CD14-positive monocyte (primary cell): ENCODE data around the gene POC1B. TPM values are rescaled to one million over a fixed set of nuclear protein-coding genes. Genes with fewer than 3 reads are reported as not detected.

Experiments
- DNase-seq, 3 donors: peaks; one replicate each; pipeline ENCODE4 v3.0.0-alpha.2; 2011 to 2022
- H2AFZ ChIP-seq: 2 replicates; pipeline ENCODE4 v1.6.0; 2012; ENCODE audit warnings: mild to moderate bottlenecking, low read depth, low read length, inconsistent platforms; ENCODE audit not compliant: insufficient read depth, poor library complexity, severe bottlenecking
- H3K27ac ChIP-seq, 2 donors: 1 replicate in 1 of 2; 2 replicates in 1 of 2; pipeline ENCODE4 v1.5.1; 2012 to 2013; ENCODE audit warnings: low read length in 2 of 2, control low read depth in 1 of 2, inconsistent platforms in 1 of 2, low read depth in 1 of 2, mild to moderate bottlenecking in 1 of 2
- H3K27me3 ChIP-seq, 2 donors: one replicate each; pipeline versions ENCODE4 v1.6.0 to v1.6.1; 2011 to 2013; ENCODE audit warnings: low read length in 2 of 2; ENCODE audit not compliant: control insufficient read depth in 2 of 2, insufficient read depth in 2 of 2
- H3K36me3 ChIP-seq, 2 donors: replicated peaks in 1 of 2; 1 replicate in 1 of 2; 2 replicates in 1 of 2; pipeline versions ENCODE4 v1.5.1 to v1.6.1; 2012 to 2013; ENCODE audit warnings: low read length in 2 of 2, control low read depth in 1 of 2, inconsistent platforms in 1 of 2, mild to moderate bottlenecking in 1 of 2; ENCODE audit not compliant: insufficient read depth in 2 of 2, control insufficient read depth in 1 of 2
- H3K4me1 ChIP-seq, 2 donors: 1 replicate in 1 of 2; 2 replicates in 1 of 2; pipeline versions ENCODE4 v1.5.1 to v1.6.1; 2012 to 2013; ENCODE audit warnings: low read length in 2 of 2, control low read depth in 1 of 2, inconsistent platforms in 1 of 2, mild to moderate bottlenecking in 1 of 2, moderate library complexity in 1 of 2; ENCODE audit not compliant: insufficient read depth in 2 of 2, control insufficient read depth in 1 of 2
- H3K4me2 ChIP-seq: replicated peaks from 2 replicates; pipeline ENCODE3; 2012; ENCODE audit warnings: low read length, moderate library complexity, mild to moderate bottlenecking; ENCODE audit not compliant: poor library complexity, severe bottlenecking; ENCODE audit errors: extremely low read depth
- H3K4me3 ChIP-seq, 3 experiments: fragments of 200-600 bp in 1 of 3; sonication (generic) in 1 of 3; replicated peaks in 1 of 3; 1 replicate in 2 of 3; 2 replicates in 1 of 3; pipeline ENCODE4 v1.5.1; 2011 to 2013; ENCODE audit warnings: low read length in 3 of 3, mild to moderate bottlenecking in 3 of 3, control low read depth in 2 of 3, low read depth in 2 of 3, inconsistent platforms in 1 of 3, moderate library complexity in 1 of 3
- H3K79me2 ChIP-seq: 2 replicates; pipeline ENCODE4 v1.6.0; 2012; ENCODE audit warnings: mild to moderate bottlenecking, control low read depth, inconsistent platforms, low read length, moderate library complexity; ENCODE audit not compliant: insufficient read depth
- H3K9ac ChIP-seq: 2 replicates; pipeline ENCODE4 v1.6.0; 2017; ENCODE audit warnings: low read length, mild to moderate bottlenecking; ENCODE audit not compliant: insufficient read depth, poor library complexity, severe bottlenecking
- H3K9me3 ChIP-seq, 2 donors: replicated peaks in 1 of 2; 1 replicate in 1 of 2; 2 replicates in 1 of 2; pipeline versions ENCODE4 v1.5.1 to v1.6.1; 2012 to 2013; ENCODE audit warnings: low read length in 2 of 2, control low read depth in 1 of 2; ENCODE audit not compliant: control insufficient read depth in 1 of 2, insufficient read depth in 1 of 2
- H4K20me1 ChIP-seq: 2 replicates; pipeline ENCODE4 v1.6.0; 2012; ENCODE audit warnings: mild to moderate bottlenecking, low read length, control low read depth, moderate library complexity; ENCODE audit not compliant: insufficient read depth
- H3K27ac Mint-ChIP-seq, 7 donors: one replicate each; pipeline ENCODE4 v1.8.0; 2020; ENCODE audit warnings: mild to moderate bottlenecking in 7 of 7, mixed read lengths in 7 of 7, moderate library complexity in 6 of 7, inconsistent platforms in 2 of 7
- H3K27me3 Mint-ChIP-seq, 3 donors: one replicate each; pipeline ENCODE4 v1.8.0; 2021 to 2022; ENCODE audit warnings: low read depth in 3 of 3, mild to moderate bottlenecking in 3 of 3, mixed read lengths in 3 of 3, moderate library complexity in 3 of 3, inconsistent platforms in 1 of 3
- H3K36me3 Mint-ChIP-seq, 2 donors: one replicate each; pipeline ENCODE4 v1.8.0; 2020; ENCODE audit warnings: mixed read lengths in 2 of 2, inconsistent platforms in 1 of 2, mild to moderate bottlenecking in 1 of 2
- H3K4me1 Mint-ChIP-seq: one replicate; pipeline ENCODE4 v1.8.0; 2020; ENCODE audit warnings: mild to moderate bottlenecking, mixed read lengths
- H3K4me3 Mint-ChIP-seq, 2 donors: one replicate each; pipeline ENCODE4 v1.8.0; 2020; ENCODE audit warnings: mild to moderate bottlenecking in 2 of 2, mixed read lengths in 2 of 2, moderate library complexity in 1 of 2
- H3K9me3 Mint-ChIP-seq, 7 donors: one replicate each; pipeline ENCODE4 v1.8.0; 2020 to 2022; ENCODE audit warnings: mixed read lengths in 7 of 7, mild to moderate bottlenecking in 6 of 7, moderate library complexity in 6 of 7, inconsistent platforms in 2 of 7
- CTCF ChIP-seq: fragments of 200-600 bp; IDR thresholded peaks from one replicate; pipeline ENCODE4 v1.8.0; 2022; ENCODE audit warnings: antibody characterized with exemption, mild to moderate bottlenecking
- WGBS: methylation state at CpG from one replicate; pipeline ENCODE4 v1.1.5; 2013; ENCODE audit warnings: missing lambda C conversion rate; ENCODE audit not compliant: insufficient coverage; 5-methylcytosine and 5-hydroxymethylcytosine counted together
- intact Hi-C, 2 donors: fragments of 100-400 bp; cut with micrococcal nuclease; formaldehyde crosslinking; loops; one replicate each; pipeline versions ENCODE4 v1.15.0 to v1.15.1; 2023
- polyA plus RNA-seq, 3 donors: library from polyadenylated mRNA; depleted of rRNA in 1 of 3; unstranded in 2 of 3; stranded (reverse) in 1 of 3; fragments of 300-500 nt in 2 of 3; fragments of >200 nt in 1 of 3; fragmentation: Illumina TruSeq in 2 of 3; gene quantifications; 1 replicate in 2 of 3; 2 replicates in 1 of 3; pipeline ENCODE4 v1.2.3, GENCODE V29; 2012 to 2021

Gene POC1B
- polyA plus RNA-seq, 3 donors, result 8.4 to 32.0 (median 29.7) TPM

GRCh38 chr12:89528434-89528833, 2.6 kb upstream of the POC1B start:
- Histone ChIP-seq H3K27me3 (no peaks in the 10 kb centered on the region), H2AFZ (no peak overlapping the region), H3K36me3 (no peaks in the 10 kb centered on the region), H3K9me3 (peaks cover 0 to 2% of the 10 kb centered on the region in 2 donors), H3K9ac (no peak overlapping the region), H4K20me1 (peaks cover 9% of the 10 kb centered on the region), H3K4me1 (peaks cover 20 to 28% of the 10 kb centered on the region in 2 donors), H3K79me2 (peaks cover 28% of the 10 kb centered on the region), H3K4me2 (no peak overlapping the region), H3K27ac (no peak overlapping the region), H3K4me3 (no peak overlapping the region)
- H3K36me3 Mint-ChIP-seq, result peaks cover 7 to 10% of the 10 kb centered on the region in 2 donors
- peak overlapping the region in 5 of 7 donors; percentile 3 to 67 (median 40) for H3K27ac Mint-ChIP-seq
- peaks cover 1 to 7% (median 3%) of the 10 kb centered on the region in 7 donors for H3K9me3 Mint-ChIP-seq
- H3K27me3 Mint-ChIP-seq, result no peaks in the 10 kb centered on the region
- intact Hi-C loops, result loop anchor here (5.0 to 10.0 kb wide), 5 partner anchors 54 to 1384 kb away; partner anchors contain the start of genes CEP290 (in 1 of the 2), DUSP6 (in 1 of the 2) and TMTC3 (in 1 of the 2)
- peaks cover 30% of the 10 kb centered on the region for H3K4me1 Mint-ChIP-seq
- peak overlapping the region in 1 of 2 donors; percentile 7 for H3K4me3 Mint-ChIP-seq
- peak; percentile 20 to 53 (median 36) for DNase-seq
- 61% methylated on average over 2 of the region's 4 CpGs for WGBS
- TF ChIP-seq CTCF, result no peak

- Histone ChIP-seq H3K4me3 (peak overlapping the region; percentile 80 to 91 (median 90)), H3K27me3 (no peaks in the 10 kb centered on the region), H3K27ac (peak overlapping the region; percentile 79 to 85), H3K4me2 (peak overlapping the region; percentile 97), H3K4me1 (peaks cover 37 to 52% of the 10 kb centered on the region in 2 donors), H3K9me3 (peaks cover 0 to 2% of the 10 kb centered on the region in 2 donors), H3K9ac (peak overlapping the region; percentile 81), H3K79me2 (peaks cover 59% of the 10 kb centered on the region), H3K36me3 (no peaks in the 10 kb centered on the region), H4K20me1 (peaks cover 18% of the 10 kb centered on the region), H2AFZ (peak overlapping the region; percentile 97)
- intact Hi-C loops, result loop anchor here (2.0 to 10.0 kb wide), 6 partner anchors 51 to 1381 kb away; partner anchors contain the start of genes CEP290 (in 1 of the 2), DUSP6 (in 1 of the 2) and TMTC3 (in 1 of the 2)
- DNase-seq, result peak in 1 of 3 donors; percentile 20
- Mint-ChIP-seq H3K27ac (peak overlapping the region; percentile 59 to 96 (median 90)), H3K9me3 (peaks cover 1 to 6% (median 4%) of the 10 kb centered on the region in 7 donors), H3K27me3 (no peaks in the 10 kb centered on the region), H3K4me3 (peak overlapping the region; percentile 98 to 99), H3K4me1 (peaks cover 55% of the 10 kb centered on the region), H3K36me3 (peaks cover 15 to 16% of the 10 kb centered on the region in 2 donors)
- TF ChIP-seq CTCF, result no peak
- WGBS, result under 1% methylated on average over 49 of the region's 53 CpGs
These were observed 483 bp downstream of the POC1B start for GRCh38 chr12:89525305-89525823.
